ENCODE results near the gene ITPRID2.

Gene ITPRID2

DNA sequence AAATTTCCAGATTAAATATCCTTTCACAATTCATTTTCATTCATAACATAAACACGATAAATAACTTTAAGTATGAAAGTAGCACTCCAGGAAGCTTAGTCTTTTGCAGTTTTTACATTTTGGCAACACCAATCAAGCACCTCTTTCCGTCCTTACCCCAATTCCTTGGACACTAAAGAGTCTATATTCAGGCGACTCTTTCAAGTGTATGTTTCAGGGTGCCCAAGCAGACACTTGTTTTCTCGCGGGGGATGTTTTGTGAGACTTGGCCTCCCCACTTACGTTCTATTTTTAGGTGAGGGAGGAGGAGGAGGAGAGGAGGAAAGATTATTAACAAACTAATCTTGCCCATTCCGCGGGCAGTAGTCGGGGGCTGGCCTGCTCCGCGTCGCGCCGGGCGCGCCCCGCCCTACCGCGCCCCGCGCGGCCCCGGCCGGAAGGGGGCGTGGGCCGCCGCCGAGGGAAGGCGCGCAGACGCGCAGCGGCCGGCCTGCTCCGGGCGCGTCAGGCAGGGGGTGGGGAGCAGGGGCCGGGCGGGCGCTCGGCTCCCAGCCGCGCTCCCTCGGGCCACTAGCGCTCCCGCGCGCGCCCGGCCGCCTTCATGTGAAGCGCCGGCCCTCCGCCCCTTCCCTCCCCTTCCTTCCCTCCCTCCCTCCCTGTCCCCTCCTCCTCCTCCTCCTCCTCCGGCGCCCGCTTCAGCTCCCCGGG, at the start of gene ITPRID2:
ITPRID2 (plus strand) TSS at position 473 of the 708 bp plus-strand sequence. CDS start 337 bp downstream, outside the sequence.
- in situ Hi-C loops (cut with MboI; ENCODE audit: low sequenced_read_pairs) = no loop called here

DNA sequence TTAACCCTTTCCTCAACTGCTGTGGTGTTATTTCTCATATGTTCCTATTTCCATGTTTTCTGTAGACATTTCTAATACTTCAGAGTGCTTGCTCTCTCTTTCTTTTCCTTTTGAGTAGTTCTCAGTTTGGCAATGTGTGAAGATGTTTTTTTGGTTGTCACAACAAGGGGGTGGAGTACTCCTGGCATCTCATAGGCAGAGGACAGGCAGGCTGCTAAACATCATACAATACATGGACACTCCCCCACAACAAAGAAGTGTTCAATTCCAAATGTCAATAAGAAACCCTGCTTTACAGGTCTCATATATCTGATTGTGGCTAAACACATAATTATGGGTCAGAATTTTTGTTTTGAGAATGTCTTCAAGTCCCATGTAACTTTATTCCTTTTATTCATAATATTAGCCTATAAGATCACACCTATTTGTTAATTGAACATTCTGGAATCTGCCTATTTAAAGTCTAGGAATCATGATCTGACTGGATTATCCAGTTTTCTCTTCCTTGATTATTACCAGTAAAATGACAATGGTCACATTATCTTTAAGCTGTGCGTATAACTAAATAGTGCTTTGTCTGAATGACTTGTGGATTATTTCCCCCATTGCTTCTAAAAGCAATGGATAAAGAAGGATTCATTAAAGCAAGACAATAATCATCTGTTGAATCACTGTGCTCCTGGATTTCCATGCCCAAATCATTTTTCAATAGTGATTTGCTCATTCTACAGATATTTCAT, 46.8 kb upstream of the ITPRID2 start:
- in situ Hi-C loops (cut with MboI; ENCODE audit: low sequenced_read_pairs) = no loop called here

DNA sequence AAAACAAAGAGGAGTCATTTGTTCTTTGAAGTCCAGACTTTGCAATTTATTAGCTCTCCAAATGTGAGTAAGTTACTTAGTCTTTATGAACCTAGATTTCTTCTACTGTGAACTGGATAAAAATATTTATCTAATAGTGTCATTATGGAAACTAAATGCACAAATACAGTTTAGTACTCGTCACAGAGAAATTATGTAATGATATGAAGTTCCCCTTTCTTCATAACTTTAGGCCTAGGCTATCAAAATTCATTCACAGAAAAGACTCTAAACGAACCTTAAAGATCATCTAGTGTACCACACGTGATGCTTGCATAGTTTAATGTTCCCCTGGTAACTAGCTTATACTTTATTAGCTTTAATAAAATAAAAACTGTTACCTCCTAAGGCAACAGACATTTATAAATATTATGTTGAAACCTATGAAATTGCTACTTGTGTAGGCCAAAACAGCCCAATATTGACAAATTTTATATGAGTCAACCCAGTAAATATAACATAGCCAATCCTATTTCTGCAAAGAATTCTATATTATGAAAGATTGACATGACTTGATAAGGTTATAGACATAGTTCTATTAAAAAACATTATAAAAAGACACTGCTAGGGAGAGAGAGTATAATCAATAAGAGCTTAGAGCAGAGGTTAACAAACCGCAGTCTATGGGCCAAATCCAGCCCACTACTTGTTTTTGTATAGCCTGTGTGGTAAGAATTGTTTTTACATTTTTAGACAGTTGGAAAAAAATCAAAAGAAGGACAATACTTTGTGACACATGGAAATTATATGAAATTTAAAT, 44.9 kb upstream of the ITPRID2 start:
- in situ Hi-C loops (cut with MboI; ENCODE audit: low sequenced_read_pairs) = no loop called here

DNA sequence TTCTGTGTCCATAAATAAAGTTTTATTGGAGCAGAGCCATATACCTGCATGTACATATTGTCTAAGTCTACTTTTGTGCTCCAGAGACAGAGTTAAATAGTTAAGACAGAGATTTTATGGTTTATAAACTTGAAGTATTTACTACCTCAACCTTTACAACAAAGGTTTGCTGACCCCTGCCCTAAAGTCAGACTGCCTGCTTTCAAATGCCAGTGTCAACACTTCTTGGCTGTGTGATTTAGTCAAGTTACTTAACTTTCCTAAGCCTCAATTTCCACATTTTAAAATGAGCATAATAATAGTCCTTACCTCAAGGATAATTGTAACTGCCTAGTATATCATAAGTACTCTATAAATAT, 44.4 kb upstream of the ITPRID2 start:
- in situ Hi-C loops (cut with MboI; ENCODE audit: low sequenced_read_pairs) = no loop called here

DNA sequence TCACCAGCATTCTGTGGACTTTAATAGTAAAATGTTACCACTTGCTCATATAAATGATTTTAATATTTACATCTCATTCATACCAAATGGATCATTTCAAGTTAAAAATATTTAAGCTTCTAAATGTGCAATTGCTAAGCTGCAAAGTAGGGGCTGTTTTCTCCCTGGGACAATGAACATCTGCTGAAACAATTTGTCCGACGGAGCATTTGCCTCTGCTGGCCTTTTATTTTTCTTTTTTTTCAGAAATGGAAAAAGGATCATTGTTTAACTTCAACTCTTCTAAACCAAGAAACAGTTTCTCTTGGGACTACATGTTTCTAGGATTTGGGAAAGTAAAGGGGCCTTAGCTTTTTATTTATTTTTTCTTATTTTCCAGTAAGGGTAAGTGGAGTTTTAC, 43.8 kb upstream of the ITPRID2 start:
- in situ Hi-C loops (cut with MboI; ENCODE audit: low sequenced_read_pairs) = no loop called here

DNA sequence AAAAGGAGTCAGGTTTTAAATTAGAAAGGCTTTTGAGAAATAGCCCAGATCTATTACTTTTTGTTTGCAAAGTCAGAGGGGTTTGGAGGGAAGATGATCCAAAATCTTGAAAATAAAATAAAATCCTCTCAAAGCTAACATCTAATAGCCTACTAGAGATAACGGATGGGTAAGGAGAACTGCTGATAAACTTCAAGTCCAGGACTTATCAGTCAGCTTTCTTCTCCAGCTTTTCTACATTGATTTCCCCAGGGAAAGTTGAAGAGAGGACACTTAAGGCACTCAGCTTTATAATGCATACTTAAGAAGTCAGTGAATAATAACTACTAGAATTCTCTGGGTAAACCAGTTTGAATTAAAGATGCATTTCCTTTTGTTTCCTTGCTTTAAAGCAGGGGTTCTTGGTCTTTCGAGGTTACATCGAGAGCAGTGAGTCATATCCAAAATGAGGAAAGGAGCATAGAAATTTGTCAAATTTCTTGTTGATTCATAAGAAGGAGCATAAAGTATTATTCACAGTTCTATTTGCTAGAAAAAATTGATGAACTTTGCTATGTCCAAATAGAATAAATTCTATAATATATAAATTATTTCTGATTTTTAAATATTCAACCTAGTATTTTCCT, 43.2 kb upstream of the ITPRID2 start:
- in situ Hi-C loops (cut with MboI; ENCODE audit: low sequenced_read_pairs) = no loop called here

DNA sequence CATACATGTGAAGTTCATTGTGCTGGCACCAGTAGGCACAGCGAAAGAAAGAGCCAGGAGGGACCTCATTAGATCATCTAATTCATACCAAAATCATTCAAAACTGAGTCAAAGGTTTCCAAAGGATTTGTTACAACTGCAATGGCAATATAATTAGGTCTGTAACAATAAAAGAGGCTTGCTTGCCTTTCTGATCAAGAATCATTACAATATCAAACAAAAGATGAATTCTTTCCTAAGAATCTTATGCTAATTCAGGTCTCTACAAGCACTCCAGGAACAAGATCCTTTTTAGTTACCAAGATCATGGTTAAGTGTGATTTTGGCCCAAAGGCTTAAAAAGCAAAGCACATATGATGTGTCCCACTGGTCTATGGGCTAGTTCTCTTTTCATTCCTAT, 41.9 kb upstream of the ITPRID2 start:
- in situ Hi-C loops (cut with MboI; ENCODE audit: low sequenced_read_pairs) = no loop called here

DNA sequence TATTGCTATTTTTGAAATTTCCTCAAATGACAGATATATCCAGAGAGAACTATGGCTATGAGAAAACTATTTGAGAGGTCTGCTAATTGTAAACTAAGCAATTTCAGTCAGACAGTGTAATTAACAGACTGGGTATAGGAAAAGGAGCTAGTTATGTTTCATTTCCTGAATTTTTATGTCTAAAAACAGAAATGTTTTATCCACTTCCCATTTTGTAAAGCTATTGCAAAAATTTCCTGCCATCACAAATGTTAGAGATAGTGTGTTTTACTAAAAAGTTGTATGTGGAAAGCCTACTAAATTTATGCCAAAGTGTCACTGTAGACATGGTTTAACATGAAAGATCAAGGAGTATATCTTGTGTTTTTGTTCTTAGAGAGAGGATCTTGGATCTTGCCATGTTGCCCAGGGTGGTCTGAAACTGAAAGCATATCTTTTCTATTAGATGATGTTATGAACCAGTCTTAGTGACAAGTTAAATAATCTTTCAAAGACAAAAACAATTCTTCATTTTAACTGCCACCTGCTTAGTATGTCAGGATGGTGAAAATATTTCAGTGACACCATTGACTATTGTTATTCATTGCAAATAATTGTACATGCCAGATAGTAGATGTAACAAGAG, 40.5 kb upstream of the ITPRID2 start:
- in situ Hi-C loops (cut with MboI; ENCODE audit: low sequenced_read_pairs) = no loop called here

DNA sequence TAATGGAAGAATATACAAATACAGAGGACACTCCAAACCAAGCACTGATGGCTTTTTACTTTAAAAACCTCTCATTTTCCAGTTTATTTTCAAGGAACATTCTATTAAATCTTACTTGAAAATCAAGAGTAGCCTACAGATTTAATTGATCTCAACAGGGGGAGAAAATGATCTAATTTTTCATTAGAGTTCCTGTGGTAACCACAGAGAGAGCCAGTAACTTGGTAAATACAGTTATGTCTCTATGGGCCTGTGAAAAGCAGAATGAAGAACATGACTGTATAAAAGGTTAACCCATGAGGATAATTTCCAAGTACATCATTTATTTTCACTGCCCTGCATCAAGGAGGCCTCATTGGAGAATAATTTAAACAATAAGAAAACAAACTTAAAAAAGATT, 39.8 kb upstream of the ITPRID2 start:
- in situ Hi-C loops (cut with MboI; ENCODE audit: low sequenced_read_pairs) = no loop called here

DNA sequence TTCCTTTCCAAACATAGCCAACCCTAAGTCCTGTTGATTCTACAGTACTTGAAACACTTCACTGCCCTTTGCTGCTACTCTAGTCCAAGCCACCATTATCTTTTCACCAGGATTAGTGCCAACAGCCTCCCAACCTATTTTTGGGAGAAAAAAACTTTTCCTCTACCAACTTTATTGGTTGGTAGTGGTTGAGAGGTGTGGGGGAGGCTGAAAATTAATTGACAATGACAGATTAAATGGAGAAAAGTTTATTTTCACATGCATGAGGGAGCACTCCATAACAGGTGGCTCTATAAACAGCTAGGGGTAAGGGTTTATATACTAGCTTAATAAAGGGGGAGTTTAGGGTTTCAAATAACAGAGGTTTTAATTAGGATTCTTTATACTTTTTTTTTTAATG, 37.8 kb upstream of the ITPRID2 start:
- in situ Hi-C loops (cut with MboI; ENCODE audit: low sequenced_read_pairs) = no loop called here

DNA sequence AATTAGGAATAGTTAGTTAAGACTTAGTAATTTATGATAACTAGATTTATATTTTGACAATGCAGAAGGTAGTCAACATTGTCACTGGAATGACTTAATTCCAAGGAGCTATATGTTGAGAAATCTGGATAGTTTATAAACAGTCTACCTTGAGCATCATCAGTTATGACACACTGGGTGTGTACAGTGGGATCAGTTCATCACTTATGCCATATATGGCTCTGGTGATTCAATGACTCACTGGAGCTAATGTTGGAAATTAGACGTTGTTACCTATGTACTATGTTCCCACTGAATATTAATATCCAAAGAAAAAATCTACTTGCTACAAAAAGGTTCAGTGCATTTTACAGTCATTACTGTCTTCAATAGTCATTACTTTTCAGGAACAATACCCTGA, 34.0 kb upstream of the ITPRID2 start:
- in situ Hi-C loops (cut with MboI; ENCODE audit: low sequenced_read_pairs) = no loop called here

DNA sequence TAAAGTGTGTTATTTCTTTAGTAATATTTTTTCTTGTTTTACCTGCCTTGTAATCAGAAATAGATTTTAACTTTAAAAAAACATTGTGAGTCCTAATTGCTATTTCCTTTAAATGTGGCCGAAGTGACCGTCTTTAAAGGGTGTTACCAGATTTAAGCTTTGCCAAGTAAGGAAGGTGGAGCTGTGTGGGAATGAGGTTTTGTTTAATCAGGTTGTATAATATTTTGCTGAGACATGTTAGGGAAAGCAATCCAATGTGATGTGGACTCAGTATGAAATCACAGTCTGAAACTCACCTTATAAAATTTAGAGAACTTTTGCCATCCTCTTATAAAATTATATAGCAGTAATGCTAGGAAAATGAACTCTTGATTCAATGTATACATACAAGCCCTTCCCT, 32.9 kb upstream of the ITPRID2 start:
- in situ Hi-C loops (cut with MboI; ENCODE audit: low sequenced_read_pairs) = no loop called here

DNA sequence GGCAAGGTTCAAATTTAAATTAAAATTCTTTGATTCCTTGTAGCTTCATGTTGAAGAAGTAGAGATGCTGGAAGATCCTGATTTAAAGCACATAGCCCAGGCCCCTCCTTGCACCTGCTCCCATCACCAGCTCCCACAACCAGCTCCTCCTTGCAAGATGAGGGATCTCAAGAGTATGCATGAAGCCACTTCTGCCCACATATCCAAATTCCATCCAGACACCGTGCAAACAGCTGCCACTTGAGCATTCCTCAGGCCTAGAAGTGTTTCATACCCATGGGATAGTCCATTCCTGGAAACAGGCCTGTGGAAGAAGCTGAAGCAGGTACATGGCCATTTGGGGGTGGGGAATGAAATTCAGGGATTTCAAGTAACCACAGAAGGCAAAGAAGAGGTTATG, 32.4 kb upstream of the ITPRID2 start:
- in situ Hi-C loops (cut with MboI; ENCODE audit: low sequenced_read_pairs) = no loop called here

DNA sequence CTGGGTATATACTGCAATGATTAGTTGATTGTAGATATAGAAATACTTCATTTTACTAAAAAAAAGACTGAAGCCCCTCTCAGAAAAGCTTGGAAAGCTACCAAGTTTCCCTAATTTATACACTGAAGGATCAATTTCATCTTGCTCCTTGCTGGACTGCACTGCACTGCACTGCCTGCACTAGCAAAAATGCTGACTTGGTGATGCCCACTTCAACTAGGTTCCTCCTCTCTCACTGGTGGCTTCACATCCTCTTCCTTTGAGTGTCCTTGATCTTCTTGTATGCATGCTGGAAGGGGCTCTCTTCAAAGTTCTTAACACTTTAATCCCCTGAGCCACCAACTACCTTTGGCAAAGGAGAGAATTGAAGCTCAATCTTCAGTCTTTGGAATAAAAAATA, 31.7 kb upstream of the ITPRID2 start:
- in situ Hi-C loops (cut with MboI; ENCODE audit: low sequenced_read_pairs) = no loop called here

DNA sequence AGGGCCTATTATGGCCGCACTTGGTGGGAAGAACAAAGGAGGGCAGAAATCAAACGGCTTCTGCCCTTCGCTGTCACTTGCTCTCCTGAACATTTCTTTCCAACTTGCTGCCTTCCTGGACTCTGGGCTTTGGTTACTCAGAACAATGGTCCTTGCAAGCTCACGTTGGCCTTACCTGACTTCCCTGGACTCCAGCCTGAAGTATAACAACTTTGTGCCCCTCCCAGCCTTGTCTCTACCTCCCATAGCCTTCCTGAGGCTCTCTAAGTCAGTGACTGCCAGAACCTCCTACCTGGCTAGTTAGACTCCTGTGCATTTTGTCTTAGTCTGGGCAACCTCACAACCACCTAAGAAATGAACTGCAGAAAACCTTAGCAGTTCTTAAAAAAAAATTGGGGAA, 30.2 kb upstream of the ITPRID2 start:
- in situ Hi-C loops (cut with MboI; ENCODE audit: low sequenced_read_pairs) = no loop called here

DNA sequence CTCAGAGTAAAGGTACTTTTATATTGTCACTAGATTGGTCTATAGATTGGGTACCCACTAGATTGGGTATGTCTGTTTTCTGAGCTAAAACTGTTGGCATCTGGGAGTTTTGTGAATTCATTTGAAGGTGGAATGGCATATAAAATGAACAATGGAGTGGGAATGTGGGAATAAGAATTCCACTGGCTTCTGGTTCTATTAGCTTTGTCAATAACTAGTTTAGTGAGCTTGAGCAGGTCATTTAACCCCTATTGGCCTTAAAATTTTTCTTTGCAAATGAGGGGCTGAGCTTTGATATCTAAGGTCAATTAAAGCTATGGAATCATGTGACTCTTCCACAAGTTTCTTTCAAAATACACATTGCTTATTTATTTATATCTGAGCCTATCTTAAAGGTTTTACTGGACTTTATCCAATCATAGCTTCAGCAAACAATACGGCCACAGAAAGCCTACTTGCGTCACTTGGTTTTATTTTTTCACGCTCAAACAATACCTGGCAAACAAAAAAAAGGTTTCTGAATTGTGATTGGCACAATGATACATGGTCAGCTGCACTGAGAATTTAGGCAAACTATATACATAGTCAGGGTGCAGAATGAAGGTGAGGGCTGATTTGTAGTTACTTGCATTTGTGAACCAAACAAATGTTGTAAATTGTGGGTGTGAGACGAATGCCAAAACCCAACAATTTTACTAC, 28.8 kb upstream of the ITPRID2 start:
- in situ Hi-C loops (cut with MboI; ENCODE audit: low sequenced_read_pairs) = no loop called here

DNA sequence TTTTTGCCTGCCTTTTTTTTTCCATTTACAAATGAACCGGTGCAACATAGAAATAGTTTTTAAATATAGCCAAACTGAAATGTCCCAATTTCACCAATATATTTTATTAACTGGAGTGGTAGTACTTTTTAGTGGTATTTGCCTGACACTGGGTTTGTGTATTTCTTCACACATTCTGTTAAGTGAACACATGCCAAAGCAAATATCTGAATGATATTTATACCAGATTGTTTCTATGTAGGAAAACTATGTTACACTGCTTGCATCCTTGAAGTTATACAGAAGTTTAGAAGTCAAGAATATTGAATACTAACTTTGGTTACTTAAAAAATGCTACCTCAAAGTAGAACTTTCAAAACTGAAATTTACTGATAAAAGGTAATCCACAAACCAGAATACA, 19.4 kb upstream of the ITPRID2 start:
- in situ Hi-C loops (cut with MboI; ENCODE audit: low sequenced_read_pairs) = no loop called here

DNA sequence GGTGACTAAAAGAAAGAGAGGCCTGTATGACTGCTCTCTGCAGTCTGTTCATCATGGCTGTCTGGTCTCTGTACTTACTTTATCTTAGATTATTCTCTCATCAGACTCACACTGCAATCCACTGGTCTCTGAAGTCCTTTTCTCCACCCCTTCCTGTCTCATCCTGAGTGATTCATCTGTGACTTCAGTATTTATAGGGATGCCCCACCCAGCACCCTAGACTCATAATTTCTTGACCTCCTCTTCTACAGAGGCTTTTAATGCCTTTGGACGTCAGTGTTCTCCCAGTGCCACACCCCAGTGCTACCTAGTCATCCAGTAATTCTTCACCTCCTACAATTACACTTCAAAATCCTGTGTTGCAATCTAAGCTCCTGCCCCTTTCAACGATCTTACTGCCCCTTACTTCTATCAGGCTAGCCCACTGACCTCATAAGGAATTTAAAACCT, 14.9 kb upstream of the ITPRID2 start:
- in situ Hi-C loops (cut with MboI; ENCODE audit: low sequenced_read_pairs) = no loop called here

DNA sequence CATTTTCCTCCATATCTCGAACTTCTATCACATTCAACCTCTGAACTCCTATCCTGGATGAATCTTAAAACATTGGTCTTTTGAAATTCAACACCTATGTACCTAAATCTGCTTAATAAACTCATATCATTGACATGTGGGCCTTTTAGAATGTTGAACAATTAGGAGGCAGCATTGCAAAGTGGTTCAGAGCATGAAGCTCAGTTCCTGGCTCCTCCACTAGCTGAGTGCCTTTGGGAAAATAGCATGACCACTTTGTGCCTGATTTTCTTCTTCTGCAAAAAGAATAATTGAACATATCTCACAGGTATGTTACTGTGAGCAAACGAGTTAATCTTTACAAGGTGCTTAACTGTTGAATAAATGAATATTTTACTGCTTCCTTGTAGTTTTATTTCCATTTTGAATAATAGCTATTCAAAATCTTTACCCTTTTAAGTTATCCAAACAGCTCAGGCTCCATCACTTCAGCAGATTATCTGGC, 14.3 kb upstream of the ITPRID2 start:
- in situ Hi-C loops (cut with MboI; ENCODE audit: low sequenced_read_pairs) = no loop called here

DNA sequence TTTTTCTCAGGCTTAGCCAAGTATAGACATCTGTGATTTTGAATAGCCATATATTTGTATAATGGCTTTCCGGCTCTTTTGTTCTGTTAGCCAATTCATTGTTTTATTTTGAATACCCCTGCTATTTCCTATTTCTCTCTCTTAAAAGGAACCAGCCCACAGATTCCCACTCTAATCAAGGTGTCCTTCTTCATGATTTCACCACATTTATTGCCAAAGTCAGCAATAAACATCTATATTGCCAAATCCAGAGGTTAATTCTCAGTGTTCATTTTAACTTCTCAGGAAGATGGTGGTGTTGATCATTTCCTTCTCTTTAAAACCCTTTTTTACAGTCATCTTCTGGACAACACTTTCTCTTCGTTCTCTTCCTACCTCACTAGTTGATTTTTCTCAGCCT, 13.1 kb upstream of the ITPRID2 start:
- in situ Hi-C loops (cut with MboI; ENCODE audit: low sequenced_read_pairs) = no loop called here
